ENCODE measurements around the gene PSTPIP1.

Gene PSTPIP1

GRCh38 chr15:76961268-76962011 lies 33.5 kb upstream of the PSTPIP1 start (continued):
- no peak for TF ChIP-seq TSHZ2 (CRISPR knock-in tag; IDR thresholded peaks at IDR 0.05)

GRCh38 chr15:76962337-76963013 lies 32.5 kb upstream of the PSTPIP1 start:
- no peak for TF ChIP-seq ZC3H10 (CRISPR knock-in tag; IDR thresholded peaks at IDR 0.05)
- TF ChIP-seq ZFP3 (CRISPR knock-in tag; IDR thresholded peaks at IDR 0.05) = no peak
- no peak for TF ChIP-seq ISL1 (CRISPR knock-in tag; IDR thresholded peaks at IDR 0.05)
- no peak for TF ChIP-seq BACH2 (CRISPR knock-in tag; IDR thresholded peaks at IDR 0.05; ENCODE audit: borderline replicate concordance)
- TF ChIP-seq CSRNP3 (CRISPR knock-in tag; IDR thresholded peaks at IDR 0.05) = no peak
- TF ChIP-seq ARNTL (CRISPR knock-in tag; IDR thresholded peaks at IDR 0.05; ENCODE audit: borderline replicate concordance, low read depth) = no peak
- TF ChIP-seq SNAI2 (CRISPR knock-in tag; IDR thresholded peaks at IDR 0.05) = no peak
- TF ChIP-seq CREB5 (CRISPR knock-in tag; IDR thresholded peaks at IDR 0.05; ENCODE audit: low read depth) = no peak
- TF ChIP-seq PPARA (CRISPR knock-in tag; IDR thresholded peaks at IDR 0.05; ENCODE audit: borderline replicate concordance) = no peak
- no peak for TF ChIP-seq ZNF565 (CRISPR knock-in tag; conservative IDR thresholded peaks at IDR 0.05; ENCODE audit: low read depth)
- TF ChIP-seq ZNF8 (CRISPR knock-in tag; IDR thresholded peaks at IDR 0.05) = no peak
- TF ChIP-seq ZNF70 (CRISPR knock-in tag; IDR thresholded peaks at IDR 0.05) = no peak
- no peak for TF ChIP-seq ZFP30 (CRISPR knock-in tag; IDR thresholded peaks at IDR 0.05)
- TF ChIP-seq RARB (CRISPR knock-in tag; IDR thresholded peaks at IDR 0.05) = no peak
- no peak for TF ChIP-seq TSHZ2 (CRISPR knock-in tag; IDR thresholded peaks at IDR 0.05)
- TF ChIP-seq GLIS3 (CRISPR knock-in tag; IDR thresholded peaks at IDR 0.05) = no peak
- no peak for TF ChIP-seq OSR1 (CRISPR knock-in tag; IDR thresholded peaks at IDR 0.05)
- no peak for TF ChIP-seq TCF4 (CRISPR knock-in tag; IDR thresholded peaks at IDR 0.05; ENCODE audit: borderline replicate concordance)
- no peak for ATAC-seq

- ATAC-seq = no peak; the same call in 2 of the 3 replicates
- TF ChIP-seq POU6F1 (CRISPR knock-in tag; IDR thresholded peaks at IDR 0.05; ENCODE audit: borderline replicate concordance, low read depth) (no peak), ZNF70 (CRISPR knock-in tag; IDR thresholded peaks at IDR 0.05) (no peak), GLIS3 (CRISPR knock-in tag; IDR thresholded peaks at IDR 0.05) (no peak), TCF4 (CRISPR knock-in tag; IDR thresholded peaks at IDR 0.05; ENCODE audit: borderline replicate concordance) (no peak), TOX (CRISPR knock-in tag; IDR thresholded peaks at IDR 0.05; ENCODE audit: borderline replicate concordance) (no peak), SNAI2 (CRISPR knock-in tag; IDR thresholded peaks at IDR 0.05) (no peak), CSRNP3 (CRISPR knock-in tag; IDR thresholded peaks at IDR 0.05) (no peak), ZNF565 (CRISPR knock-in tag; conservative IDR thresholded peaks at IDR 0.05; ENCODE audit: low read depth) (no peak), CREB5 (CRISPR knock-in tag; IDR thresholded peaks at IDR 0.05; ENCODE audit: low read depth) (no peak), RARB (CRISPR knock-in tag; IDR thresholded peaks at IDR 0.05) (no peak)
These were observed 31.3 kb upstream of the PSTPIP1 start for GRCh38 chr15:76963596-76963995.

Measured in SK-N-SH treated with all-trans-retinoic acid at 6 μM for 48 hours (cell line).